K562 (cell line): Measurements from ENCODE around the gene REG3G. TPM values are rescaled to one million over a fixed set of nuclear protein-coding genes. Genes with fewer than 3 reads are reported as not detected.

Experiments used
- HLTF ChIP-seq: fragments of 450-650 bp; IDR thresholded peaks from 2 replicates; pipeline ENCODE4 v1.6.1; 2016
- KDM2B ChIP-seq: fragments of 250-450 bp; sonication (Bioruptor Pico); IDR thresholded peaks from 2 replicates; pipeline ENCODE4 v1.8.0; 2021; ENCODE audit warnings: mild to moderate bottlenecking, moderate library complexity
- LARP7 ChIP-seq: fragments of 450-650 bp; IDR thresholded peaks from 2 replicates; pipeline ENCODE4 v1.6.1; 2016
- MTF1 ChIP-seq: fragments of 250-450 bp; sonication (Bioruptor Pico); IDR thresholded peaks from 2 replicates; pipeline ENCODE4 v1.9.0; 2021; ENCODE audit warnings: moderate library complexity, mild to moderate bottlenecking, inconsistent platforms, borderline replicate concordance
- MXI1 ChIP-seq: IDR thresholded peaks from 2 replicates; pipeline ENCODE4 v1.6.1; 2011; ENCODE audit warnings: low read depth, mild to moderate bottlenecking, improper control_type of control experiment, low read length
- NELFE ChIP-seq: IDR thresholded peaks from 2 replicates; pipeline ENCODE4 v1.6.1; 2011; ENCODE audit warnings: mild to moderate bottlenecking; ENCODE audit not compliant: insufficient read depth, insufficient read length
- STAT6 ChIP-seq: sonication (generic); formaldehyde crosslinking; IDR thresholded peaks from 2 replicates; pipeline ENCODE4 v1.8.1; 2023; ENCODE audit warnings: mild to moderate bottlenecking, missing genetic modification reagents
- TAF1 ChIP-seq: IDR thresholded peaks from 2 replicates; pipeline ENCODE4 v1.6.1; 2011; ENCODE audit warnings: mild to moderate bottlenecking, low read length, moderate library complexity; ENCODE audit not compliant: insufficient read depth, control insufficient read depth, severe bottlenecking; ENCODE audit errors: extremely low read depth
- ZNF655 ChIP-seq: fragments of 250-450 bp; sonication (Bioruptor Pico); IDR thresholded peaks from 2 replicates; pipeline ENCODE4 v1.5.0; 2021
- polyA plus RNA-seq, 8 experiments: library from polyadenylated mRNA; depleted of rRNA in 4 of 8; stranded (reverse) in 5 of 8; unstranded in 3 of 8; fragments of >200 nt; fragmentation: Nextera tagmentation in 2 of 8; fragmentation: Illumina TruSeq in 1 of 8; extraction: Ambion mirVana in 2 of 8; extraction: Trizol in 1 of 8; gene quantifications; 2 replicates each; pipeline versions ENCODE4 v1.2.1 to v1.2.3, GENCODE V29; 2011 to 2014; ENCODE audit warnings: inconsistent platforms in 1 of 8, missing spikeins in 1 of 8
- total RNA-seq, 7 experiments: library from RNA; depleted of rRNA in 6 of 7; stranded (reverse); fragments of >200 nt in 6 of 7; fragmentation: Illumina TruSeq in 2 of 7; extraction: Trizol in 2 of 7; gene quantifications; 2 replicates each; pipeline versions ENCODE4 v1.2.1 to v1.2.3, GENCODE V29; 2011 to 2021; ENCODE audit warnings: low replicate concordance in 1 of 7
- TF ChIP-seq, protein P1 (sequence below): fragments of 450-650 bp; IDR thresholded peaks from 2 replicates; pipeline ENCODE4 v1.6.1; 2016; ENCODE audit warnings: low read depth
- TF ChIP-seq, protein P2 (sequence below): IDR thresholded peaks from 2 replicates; pipeline ENCODE4 v1.6.1; 2012; ENCODE audit warnings: low read depth, low read length, improper control_type of control experiment, borderline replicate concordance

Gene REG3G
- total and polyA plus RNA-seq, 9 of the 15 experiments (the other 6 are each of a cell fraction or from before 2014, with no cell fraction given), result not detected

DNA sequence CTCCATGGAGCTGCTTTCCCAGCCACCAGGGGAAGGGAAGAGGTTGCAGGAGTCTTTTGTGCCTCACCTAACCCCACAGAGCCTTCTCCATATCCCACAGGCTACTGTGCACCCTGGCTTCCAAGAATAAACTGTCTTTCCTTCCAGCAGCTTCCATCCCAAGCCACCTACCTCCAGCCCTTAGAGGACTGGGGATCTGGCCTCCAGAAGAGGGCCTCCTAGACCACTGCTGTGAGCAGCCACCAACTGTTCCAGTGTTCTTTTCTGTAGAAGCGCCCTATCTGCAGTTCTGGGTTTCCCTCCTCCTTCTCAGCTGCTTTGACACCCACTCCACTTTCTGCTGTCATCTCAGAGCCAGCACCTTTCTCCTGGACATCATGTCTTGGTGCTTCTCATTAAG, 30.7 kb upstream of the REG3G start (continued):
- TF ChIP-seq, protein P1, sequence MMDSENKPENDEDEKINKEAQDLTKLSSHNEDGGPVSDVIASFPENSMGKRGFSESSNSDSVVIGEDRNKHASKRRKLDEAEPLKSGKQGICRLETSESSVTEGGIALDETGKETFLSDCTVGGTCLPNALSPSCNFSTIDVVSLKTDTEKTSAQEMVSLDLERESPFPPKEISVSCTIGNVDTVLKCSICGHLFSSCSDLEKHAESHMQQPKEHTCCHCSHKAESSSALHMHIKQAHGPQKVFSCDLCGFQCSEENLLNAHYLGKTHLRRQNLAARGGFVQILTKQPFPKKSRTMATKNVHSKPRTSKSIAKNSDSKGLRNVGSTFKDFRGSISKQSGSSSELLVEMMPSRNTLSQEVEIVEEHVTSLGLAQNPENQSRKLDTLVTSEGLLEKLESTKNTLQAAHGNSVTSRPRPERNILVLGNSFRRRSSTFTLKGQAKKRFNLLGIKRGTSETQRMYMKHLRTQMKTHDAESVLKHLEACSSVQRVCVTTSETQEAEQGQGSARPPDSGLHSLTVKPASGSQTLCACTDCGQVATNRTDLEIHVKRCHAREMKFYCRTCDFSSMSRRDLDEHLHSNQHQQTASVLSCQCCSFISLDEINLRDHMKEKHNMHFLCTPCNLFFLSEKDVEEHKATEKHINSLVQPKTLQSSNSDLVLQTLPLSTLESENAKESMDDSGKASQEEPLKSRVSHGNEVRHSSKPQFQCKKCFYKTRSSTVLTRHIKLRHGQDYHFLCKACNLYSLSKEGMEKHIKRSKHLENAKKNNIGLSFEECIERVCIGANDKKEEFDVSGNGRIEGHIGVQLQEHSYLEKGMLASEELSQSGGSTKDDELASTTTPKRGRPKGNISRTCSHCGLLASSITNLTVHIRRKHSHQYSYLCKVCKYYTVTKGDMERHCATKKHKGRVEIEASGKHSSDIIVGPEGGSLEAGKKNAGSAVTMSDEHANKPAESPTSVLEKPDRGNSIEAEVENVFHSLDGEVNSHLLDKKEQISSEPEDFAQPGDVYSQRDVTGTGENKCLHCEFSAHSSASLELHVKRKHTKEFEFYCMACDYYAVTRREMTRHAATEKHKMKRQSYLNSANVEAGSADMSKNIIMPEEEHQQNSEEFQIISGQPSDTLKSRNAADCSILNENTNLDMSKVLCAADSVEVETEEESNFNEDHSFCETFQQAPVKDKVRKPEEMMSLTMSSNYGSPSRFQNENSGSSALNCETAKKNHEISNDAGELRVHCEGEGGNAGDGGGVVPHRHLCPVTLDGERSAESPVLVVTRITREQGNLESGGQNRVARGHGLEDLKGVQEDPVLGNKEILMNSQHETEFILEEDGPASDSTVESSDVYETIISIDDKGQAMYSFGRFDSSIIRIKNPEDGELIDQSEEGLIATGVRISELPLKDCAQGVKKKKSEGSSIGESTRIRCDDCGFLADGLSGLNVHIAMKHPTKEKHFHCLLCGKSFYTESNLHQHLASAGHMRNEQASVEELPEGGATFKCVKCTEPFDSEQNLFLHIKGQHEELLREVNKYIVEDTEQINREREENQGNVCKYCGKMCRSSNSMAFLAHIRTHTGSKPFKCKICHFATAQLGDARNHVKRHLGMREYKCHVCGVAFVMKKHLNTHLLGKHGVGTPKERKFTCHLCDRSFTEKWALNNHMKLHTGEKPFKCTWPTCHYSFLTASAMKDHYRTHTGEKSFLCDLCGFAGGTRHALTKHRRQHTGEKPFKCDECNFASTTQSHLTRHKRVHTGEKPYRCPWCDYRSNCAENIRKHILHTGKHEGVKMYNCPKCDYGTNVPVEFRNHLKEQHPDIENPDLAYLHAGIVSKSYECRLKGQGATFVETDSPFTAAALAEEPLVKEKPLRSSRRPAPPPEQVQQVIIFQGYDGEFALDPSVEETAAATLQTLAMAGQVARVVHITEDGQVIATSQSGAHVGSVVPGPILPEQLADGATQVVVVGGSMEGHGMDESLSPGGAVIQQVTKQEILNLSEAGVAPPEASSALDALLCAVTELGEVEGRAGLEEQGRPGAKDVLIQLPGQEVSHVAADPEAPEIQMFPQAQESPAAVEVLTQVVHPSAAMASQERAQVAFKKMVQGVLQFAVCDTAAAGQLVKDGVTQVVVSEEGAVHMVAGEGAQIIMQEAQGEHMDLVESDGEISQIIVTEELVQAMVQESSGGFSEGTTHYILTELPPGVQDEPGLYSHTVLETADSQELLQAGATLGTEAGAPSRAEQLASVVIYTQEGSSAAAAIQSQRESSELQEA, result no peak
- TF ChIP-seq MXI1 (no peak), LARP7 (no peak), MTF1 (no peak), STAT6 (no peak), KDM2B (CRISPR knock-in tag) (no peak), HLTF (no peak), NELFE (no peak), TAF1 (no peak), ZNF655 (CRISPR knock-in tag) (no peak)
- TF ChIP-seq, protein P2, sequence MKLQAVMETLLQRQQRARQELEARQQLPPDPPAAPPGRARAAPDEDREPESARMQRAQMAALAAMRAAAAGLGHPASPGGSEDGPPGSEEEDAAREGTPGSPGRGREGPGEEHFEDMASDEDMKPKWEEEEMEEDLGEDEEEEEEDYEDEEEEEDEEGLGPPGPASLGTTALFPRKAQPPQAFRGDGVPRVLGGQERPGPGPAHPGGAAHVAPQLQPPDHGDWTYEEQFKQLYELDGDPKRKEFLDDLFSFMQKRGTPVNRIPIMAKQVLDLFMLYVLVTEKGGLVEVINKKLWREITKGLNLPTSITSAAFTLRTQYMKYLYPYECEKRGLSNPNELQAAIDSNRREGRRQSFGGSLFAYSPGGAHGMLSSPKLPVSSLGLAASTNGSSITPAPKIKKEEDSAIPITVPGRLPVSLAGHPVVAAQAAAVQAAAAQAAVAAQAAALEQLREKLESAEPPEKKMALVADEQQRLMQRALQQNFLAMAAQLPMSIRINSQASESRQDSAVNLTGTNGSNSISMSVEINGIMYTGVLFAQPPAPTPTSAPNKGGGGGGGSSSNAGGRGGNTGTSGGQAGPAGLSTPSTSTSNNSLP, result no peak
